Measurements from ENCODE around the gene DCDC2C. TPM values are rescaled to one million over a fixed set of nuclear protein-coding genes. Genes with fewer than 3 reads are reported as not detected.
"Not testable (repeated sequence)": the region's sequence is repeated elsewhere in the genome, so short reads cannot be mapped to it uniquely, and the experiment has no call there.

Gene DCDC2C
- total RNA-seq, 4 donors from 2014 or later, result not detected

GRCh38 chr2:3656762-3657721, 46.3 kb upstream of the DCDC2C start:
- Histone ChIP-seq H3K36me3 (no peaks in the 10 kb centered on the region), H3K27me3 (no peaks in the 10 kb centered on the region), H3K4me3 (no peak overlapping the region), H3K4me1 (no peaks in the 10 kb centered on the region), H3K9me3 (no peaks in the 10 kb centered on the region), H3K27ac (no peak overlapping the region)
- TF ChIP-seq, protein P1, sequence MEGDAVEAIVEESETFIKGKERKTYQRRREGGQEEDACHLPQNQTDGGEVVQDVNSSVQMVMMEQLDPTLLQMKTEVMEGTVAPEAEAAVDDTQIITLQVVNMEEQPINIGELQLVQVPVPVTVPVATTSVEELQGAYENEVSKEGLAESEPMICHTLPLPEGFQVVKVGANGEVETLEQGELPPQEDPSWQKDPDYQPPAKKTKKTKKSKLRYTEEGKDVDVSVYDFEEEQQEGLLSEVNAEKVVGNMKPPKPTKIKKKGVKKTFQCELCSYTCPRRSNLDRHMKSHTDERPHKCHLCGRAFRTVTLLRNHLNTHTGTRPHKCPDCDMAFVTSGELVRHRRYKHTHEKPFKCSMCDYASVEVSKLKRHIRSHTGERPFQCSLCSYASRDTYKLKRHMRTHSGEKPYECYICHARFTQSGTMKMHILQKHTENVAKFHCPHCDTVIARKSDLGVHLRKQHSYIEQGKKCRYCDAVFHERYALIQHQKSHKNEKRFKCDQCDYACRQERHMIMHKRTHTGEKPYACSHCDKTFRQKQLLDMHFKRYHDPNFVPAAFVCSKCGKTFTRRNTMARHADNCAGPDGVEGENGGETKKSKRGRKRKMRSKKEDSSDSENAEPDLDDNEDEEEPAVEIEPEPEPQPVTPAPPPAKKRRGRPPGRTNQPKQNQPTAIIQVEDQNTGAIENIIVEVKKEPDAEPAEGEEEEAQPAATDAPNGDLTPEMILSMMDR (IDR thresholded peaks at IDR 0.05), result no peak
- TF ChIP-seq POLR2A (IDR thresholded peaks at IDR 0.05), result no peak
- no peak for DNase-seq
- intact Hi-C loops (cut with DNase I; ENCODE audit: low total_unique reads), result no loop called here

GRCh38 chr2:3657881-3658280, 45.5 kb upstream of the DCDC2C start, which contains the start of gene ALLC:
Gene ALLC (plus strand): TSS chr2:3658200. CDS start chr2:3671158, 12,958 bp downstream.
- H3K4me3 ChIP-seq, result no peak within 1 kb of the TSS
- intact Hi-C loops (cut with DNase I; ENCODE audit: low total_unique reads), result no loop called here
- H3K36me3 ChIP-seq, result no peaks in the 10 kb centered on the region
- TF ChIP-seq POLR2A (IDR thresholded peaks at IDR 0.05), result no peak
- TF ChIP-seq, protein P1 (IDR thresholded peaks at IDR 0.05), result no peak
- H3K4me1 ChIP-seq, result no peaks in the 10 kb centered on the region
- no peaks in the 10 kb centered on the region for H3K27me3 ChIP-seq
- no peaks in the 10 kb centered on the region for H3K9me3 ChIP-seq
- H3K27ac ChIP-seq, result peak within 1 kb of the TSS in 1 of 2 donors; percentile 25
- DNase-seq, result no peak

- Histone ChIP-seq H3K27ac (no peak overlapping the region), H3K4me3 (no peak overlapping the region), H3K36me3 (no peaks in the 10 kb centered on the region), H3K27me3 (no peaks in the 10 kb centered on the region), H3K4me1 (no peaks in the 10 kb centered on the region), H3K9me3 (no peaks in the 10 kb centered on the region)
- intact Hi-C loops (cut with DNase I; ENCODE audit: low total_unique reads), result no loop called here
- TF ChIP-seq, protein P1 (IDR thresholded peaks at IDR 0.05), result no peak
- no peak for TF ChIP-seq POLR2A (IDR thresholded peaks at IDR 0.05)
- DNase-seq, result no peak
Observed at GRCh38 chr2:3659447-3660432, 43.6 kb upstream of the DCDC2C start.

DNA sequence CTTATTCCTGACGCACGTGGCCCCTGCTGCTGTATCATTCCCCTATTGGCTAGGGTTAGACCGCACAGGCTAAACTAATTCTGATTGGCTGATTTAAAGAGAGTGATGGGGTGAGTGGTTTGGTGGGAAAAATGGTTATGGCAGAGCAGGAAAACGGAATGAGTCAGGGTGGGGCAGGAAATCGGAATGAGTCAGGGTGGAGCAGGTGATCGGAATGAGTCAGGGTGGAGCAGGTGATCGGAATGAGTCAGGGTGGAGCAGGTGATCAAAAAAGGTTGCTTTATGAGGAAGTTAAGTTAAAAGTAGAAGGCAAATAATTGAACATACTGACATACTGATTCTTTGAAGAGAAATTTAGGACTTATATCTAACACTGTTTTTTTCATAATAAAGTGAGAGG, 42.7 kb upstream of the DCDC2C start:
- H3K36me3 ChIP-seq; intact Hi-C loops (cut with DNase I; ENCODE audit: low total_unique reads); H3K27me3 ChIP-seq; H3K4me3 ChIP-seq; H3K27ac ChIP-seq; H3K9me3 ChIP-seq; H3K4me1 ChIP-seq; DNase-seq: not testable (repeated sequence)

GRCh38 chr2:3661149-3661660, 42.2 kb upstream of the DCDC2C start:
- intact Hi-C loops (cut with DNase I; ENCODE audit: low total_unique reads), result no loop called here
- Histone ChIP-seq H3K27me3 (no peaks in the 10 kb centered on the region), H3K27ac (no peak overlapping the region), H3K4me3 (no peak overlapping the region), H3K4me1 (no peaks in the 10 kb centered on the region), H3K9me3 (no peaks in the 10 kb centered on the region), H3K36me3 (no peaks in the 10 kb centered on the region)
- TF ChIP-seq, protein P1 (IDR thresholded peaks at IDR 0.05), result no peak
- no peak for TF ChIP-seq POLR2A (IDR thresholded peaks at IDR 0.05)
- no peak for DNase-seq

All from uterus (tissue), 4 donors.